ENCODE data around the gene TXNRD1.
A peak's percentile ranks its signal among the peaks of the same experiment; 100 is the strongest.

Gene TXNRD1

DNA sequence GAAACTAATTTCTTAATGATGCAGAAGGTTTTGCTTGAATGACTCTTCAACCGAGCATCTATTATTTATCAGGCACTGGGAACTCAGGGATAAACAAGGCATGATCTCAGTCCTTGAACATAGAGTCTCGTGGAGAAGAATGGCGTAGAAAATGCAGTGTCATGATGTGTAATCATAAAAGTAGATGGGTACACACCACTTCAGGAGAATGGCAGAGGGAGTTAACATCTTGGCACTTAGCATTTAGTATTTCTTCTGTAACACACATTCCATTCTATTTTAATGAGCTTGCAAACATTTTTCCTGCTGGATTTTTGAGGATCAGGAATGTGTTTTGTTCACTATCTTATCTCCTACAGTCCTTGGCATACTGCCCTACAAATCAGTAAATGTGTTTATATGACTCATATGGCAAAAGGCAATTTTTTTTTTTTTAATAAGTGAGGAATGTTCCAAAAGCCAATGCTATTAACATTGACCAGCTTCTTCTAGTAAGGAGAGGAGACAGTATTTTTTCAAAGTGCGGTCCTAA, 3.8 kb downstream of the TXNRD1 start:
- CTCF ChIA-PET: interaction anchor here (0.6 to 1.4 kb wide), 3 partner anchors 16 to 36 kb away, joined by 3 to 4 read pairs (median 4); no protein-coding TSS in a partner anchor
- no peaks in the 10 kb centered on the region for H3K9me3 ChIP-seq (ENCODE audit: control insufficient read depth, insufficient read depth, low read depth, low read length)
- peaks cover 2% of the 10 kb centered on the region for H3K4me1 ChIP-seq (ENCODE audit: control insufficient read depth, insufficient read depth, low read length)
- POLR2A ChIA-PET: interaction anchor here (0.6 to 6.1 kb wide), 6 partner anchors 12 to 82 kb away, joined by 3 to 59 read pairs (median 4); partner anchors contain the start of gene NFYB
- H3K4me3 ChIP-seq (ENCODE audit: low read depth, low read length): no peak overlapping the region; the same call in 1 of the 2 replicates
- H3K27ac ChIP-seq (ENCODE audit: extremely low read depth, low read depth, low read length): peak overlapping the region; percentile 76
- no peaks in the 10 kb centered on the region for H3K36me3 ChIP-seq (ENCODE audit: control insufficient read depth in 2 of 2, insufficient read depth in 1 of 2, low read length in 2 of 2)
- TF ChIP-seq WT1 (tag by site-specific recombination; IDR thresholded peaks at IDR 0.05): peak; percentile 96
- TF ChIP-seq, protein P1, sequence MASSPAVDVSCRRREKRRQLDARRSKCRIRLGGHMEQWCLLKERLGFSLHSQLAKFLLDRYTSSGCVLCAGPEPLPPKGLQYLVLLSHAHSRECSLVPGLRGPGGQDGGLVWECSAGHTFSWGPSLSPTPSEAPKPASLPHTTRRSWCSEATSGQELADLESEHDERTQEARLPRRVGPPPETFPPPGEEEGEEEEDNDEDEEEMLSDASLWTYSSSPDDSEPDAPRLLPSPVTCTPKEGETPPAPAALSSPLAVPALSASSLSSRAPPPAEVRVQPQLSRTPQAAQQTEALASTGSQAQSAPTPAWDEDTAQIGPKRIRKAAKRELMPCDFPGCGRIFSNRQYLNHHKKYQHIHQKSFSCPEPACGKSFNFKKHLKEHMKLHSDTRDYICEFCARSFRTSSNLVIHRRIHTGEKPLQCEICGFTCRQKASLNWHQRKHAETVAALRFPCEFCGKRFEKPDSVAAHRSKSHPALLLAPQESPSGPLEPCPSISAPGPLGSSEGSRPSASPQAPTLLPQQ (tag by site-specific recombination; IDR thresholded peaks at IDR 0.05): peak; percentile 47
- TF ChIP-seq GLIS1 (tag by site-specific recombination; IDR thresholded peaks at IDR 0.05): peak; percentile 12; the same call in 1 of the 2 replicates
- TF ChIP-seq ZNF391 (tag by site-specific recombination; IDR thresholded peaks at IDR 0.05; ENCODE audit: borderline replicate concordance, low read depth): peak; percentile 91
- TF ChIP-seq ZNF394 (tag by site-specific recombination; IDR thresholded peaks at IDR 0.05; ENCODE audit: borderline replicate concordance): 0 out of 2 replicates have a peak, but pooled peaks have one; percentile 32
- no peak for TF ChIP-seq ZNF138 (tag by site-specific recombination; IDR thresholded peaks at IDR 0.05; ENCODE audit: borderline replicate concordance)
- TF ChIP-seq, protein P2, sequence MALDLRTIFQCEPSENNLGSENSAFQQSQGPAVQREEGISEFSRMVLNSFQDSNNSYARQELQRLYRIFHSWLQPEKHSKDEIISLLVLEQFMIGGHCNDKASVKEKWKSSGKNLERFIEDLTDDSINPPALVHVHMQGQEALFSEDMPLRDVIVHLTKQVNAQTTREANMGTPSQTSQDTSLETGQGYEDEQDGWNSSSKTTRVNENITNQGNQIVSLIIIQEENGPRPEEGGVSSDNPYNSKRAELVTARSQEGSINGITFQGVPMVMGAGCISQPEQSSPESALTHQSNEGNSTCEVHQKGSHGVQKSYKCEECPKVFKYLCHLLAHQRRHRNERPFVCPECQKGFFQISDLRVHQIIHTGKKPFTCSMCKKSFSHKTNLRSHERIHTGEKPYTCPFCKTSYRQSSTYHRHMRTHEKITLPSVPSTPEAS (tag by site-specific recombination; IDR thresholded peaks at IDR 0.05): peak; percentile 81
- TF ChIP-seq KLF8 (tag by site-specific recombination; IDR thresholded peaks at IDR 0.05): peak; percentile 89
- TF ChIP-seq, protein P3, sequence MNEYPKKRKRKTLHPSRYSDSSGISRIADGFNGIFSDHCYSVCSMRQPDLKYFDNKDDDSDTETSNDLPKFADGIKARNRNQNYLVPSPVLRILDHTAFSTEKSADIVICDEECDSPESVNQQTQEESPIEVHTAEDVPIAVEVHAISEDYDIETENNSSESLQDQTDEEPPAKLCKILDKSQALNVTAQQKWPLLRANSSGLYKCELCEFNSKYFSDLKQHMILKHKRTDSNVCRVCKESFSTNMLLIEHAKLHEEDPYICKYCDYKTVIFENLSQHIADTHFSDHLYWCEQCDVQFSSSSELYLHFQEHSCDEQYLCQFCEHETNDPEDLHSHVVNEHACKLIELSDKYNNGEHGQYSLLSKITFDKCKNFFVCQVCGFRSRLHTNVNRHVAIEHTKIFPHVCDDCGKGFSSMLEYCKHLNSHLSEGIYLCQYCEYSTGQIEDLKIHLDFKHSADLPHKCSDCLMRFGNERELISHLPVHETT (tag by site-specific recombination; IDR thresholded peaks at IDR 0.05): 0 out of 2 replicates have a peak, but pooled peaks have one; percentile 68
- TF ChIP-seq ZBTB7A (tag by site-specific recombination; IDR thresholded peaks at IDR 0.05; ENCODE audit: low read depth): peak; percentile 71
- TF ChIP-seq OVOL3 (tag by site-specific recombination; IDR thresholded peaks at IDR 0.05): peak; percentile 16; the same call in 1 of the 2 replicates
- TF ChIP-seq, protein P4, sequence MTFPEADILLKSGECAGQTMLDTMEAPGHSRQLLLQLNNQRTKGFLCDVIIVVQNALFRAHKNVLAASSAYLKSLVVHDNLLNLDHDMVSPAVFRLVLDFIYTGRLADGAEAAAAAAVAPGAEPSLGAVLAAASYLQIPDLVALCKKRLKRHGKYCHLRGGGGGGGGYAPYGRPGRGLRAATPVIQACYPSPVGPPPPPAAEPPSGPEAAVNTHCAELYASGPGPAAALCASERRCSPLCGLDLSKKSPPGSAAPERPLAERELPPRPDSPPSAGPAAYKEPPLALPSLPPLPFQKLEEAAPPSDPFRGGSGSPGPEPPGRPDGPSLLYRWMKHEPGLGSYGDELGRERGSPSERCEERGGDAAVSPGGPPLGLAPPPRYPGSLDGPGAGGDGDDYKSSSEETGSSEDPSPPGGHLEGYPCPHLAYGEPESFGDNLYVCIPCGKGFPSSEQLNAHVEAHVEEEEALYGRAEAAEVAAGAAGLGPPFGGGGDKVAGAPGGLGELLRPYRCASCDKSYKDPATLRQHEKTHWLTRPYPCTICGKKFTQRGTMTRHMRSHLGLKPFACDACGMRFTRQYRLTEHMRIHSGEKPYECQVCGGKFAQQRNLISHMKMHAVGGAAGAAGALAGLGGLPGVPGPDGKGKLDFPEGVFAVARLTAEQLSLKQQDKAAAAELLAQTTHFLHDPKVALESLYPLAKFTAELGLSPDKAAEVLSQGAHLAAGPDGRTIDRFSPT (tag by site-specific recombination; IDR thresholded peaks at IDR 0.05): peak; percentile 93
- peak; percentile 16; the same call in 1 of the 2 replicates for TF ChIP-seq ZNF792 (tag by site-specific recombination; IDR thresholded peaks at IDR 0.05)
- peak; percentile 60; the same call in 1 of the 2 replicates for TF ChIP-seq ZNF558 (tag by site-specific recombination; IDR thresholded peaks at IDR 0.05)
- peak; percentile 38; the same call in 1 of the 2 replicates for TF ChIP-seq ZBTB1 (tag by site-specific recombination; IDR thresholded peaks at IDR 0.05)
- peak; percentile 60; the same call in 1 of the 2 replicates for TF ChIP-seq ZSCAN30 (tag by site-specific recombination; IDR thresholded peaks at IDR 0.05)
- TF ChIP-seq SP3 (tag by site-specific recombination; IDR thresholded peaks at IDR 0.05): peak; percentile 57
- TF ChIP-seq ZNF610 (tag by site-specific recombination; IDR thresholded peaks at IDR 0.05; ENCODE audit: borderline replicate concordance): no peak
- TF ChIP-seq GFI1B (tag by site-specific recombination; IDR thresholded peaks at IDR 0.05): peak; percentile 61; the same call in 1 of the 2 replicates
- TF ChIP-seq, protein P5, sequence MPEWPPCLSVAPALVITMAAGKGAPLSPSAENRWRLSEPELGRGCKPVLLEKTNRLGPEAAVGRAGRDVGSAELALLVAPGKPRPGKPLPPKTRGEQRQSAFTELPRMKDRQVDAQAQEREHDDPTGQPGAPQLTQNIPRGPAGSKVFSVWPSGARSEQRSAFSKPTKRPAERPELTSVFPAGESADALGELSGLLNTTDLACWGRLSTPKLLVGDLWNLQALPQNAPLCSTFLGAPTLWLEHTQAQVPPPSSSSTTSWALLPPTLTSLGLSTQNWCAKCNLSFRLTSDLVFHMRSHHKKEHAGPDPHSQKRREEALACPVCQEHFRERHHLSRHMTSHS (tag by site-specific recombination; IDR thresholded peaks at IDR 0.05): no peak
- TF ChIP-seq, protein P6, sequence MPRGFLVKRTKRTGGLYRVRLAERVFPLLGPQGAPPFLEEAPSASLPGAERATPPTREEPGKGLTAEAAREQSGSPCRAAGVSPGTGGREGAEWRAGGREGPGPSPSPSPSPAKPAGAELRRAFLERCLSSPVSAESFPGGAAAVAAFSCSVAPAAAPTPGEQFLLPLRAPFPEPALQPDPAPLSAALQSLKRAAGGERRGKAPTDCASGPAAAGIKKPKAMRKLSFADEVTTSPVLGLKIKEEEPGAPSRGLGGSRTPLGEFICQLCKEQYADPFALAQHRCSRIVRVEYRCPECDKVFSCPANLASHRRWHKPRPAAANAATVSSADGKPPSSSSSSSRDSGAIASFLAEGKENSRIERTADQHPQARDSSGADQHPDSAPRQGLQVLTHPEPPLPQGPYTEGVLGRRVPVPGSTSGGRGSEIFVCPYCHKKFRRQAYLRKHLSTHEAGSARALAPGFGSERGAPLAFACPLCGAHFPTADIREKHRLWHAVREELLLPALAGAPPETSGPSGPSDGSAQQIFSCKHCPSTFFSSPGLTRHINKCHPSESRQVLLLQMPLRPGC (tag by site-specific recombination; IDR thresholded peaks at IDR 0.05): peak; percentile 82
- TF ChIP-seq, protein P7, sequence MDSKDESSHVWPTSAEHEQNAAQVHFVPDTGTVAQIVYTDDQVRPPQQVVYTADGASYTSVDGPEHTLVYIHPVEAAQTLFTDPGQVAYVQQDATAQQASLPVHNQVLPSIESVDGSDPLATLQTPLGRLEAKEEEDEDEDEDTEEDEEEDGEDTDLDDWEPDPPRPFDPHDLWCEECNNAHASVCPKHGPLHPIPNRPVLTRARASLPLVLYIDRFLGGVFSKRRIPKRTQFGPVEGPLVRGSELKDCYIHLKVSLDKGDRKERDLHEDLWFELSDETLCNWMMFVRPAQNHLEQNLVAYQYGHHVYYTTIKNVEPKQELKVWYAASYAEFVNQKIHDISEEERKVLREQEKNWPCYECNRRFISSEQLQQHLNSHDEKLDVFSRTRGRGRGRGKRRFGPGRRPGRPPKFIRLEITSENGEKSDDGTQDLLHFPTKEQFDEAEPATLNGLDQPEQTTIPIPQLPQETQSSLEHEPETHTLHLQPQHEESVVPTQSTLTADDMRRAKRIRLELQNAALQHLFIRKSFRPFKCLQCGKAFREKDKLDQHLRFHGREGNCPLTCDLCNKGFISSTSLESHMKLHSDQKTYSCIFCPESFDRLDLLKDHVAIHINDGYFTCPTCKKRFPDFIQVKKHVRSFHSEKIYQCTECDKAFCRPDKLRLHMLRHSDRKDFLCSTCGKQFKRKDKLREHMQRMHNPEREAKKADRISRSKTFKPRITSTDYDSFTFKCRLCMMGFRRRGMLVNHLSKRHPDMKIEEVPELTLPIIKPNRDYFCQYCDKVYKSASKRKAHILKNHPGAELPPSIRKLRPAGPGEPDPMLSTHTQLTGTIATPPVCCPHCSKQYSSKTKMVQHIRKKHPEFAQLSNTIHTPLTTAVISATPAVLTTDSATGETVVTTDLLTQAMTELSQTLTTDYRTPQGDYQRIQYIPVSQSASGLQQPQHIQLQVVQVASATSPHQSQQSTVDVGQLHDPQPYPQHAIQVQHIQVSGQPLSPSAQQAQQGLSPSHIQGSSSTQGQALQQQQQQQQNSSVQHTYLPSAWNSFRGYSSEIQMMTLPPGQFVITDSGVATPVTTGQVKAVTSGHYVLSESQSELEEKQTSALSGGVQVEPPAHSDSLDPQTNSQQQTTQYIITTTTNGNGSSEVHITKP (tag by site-specific recombination; IDR thresholded peaks at IDR 0.05): peak; percentile 93
- TF ChIP-seq ZNF221 (tag by site-specific recombination; IDR thresholded peaks at IDR 0.05; ENCODE audit: borderline replicate concordance): no peak
- TF ChIP-seq KLF16 (tag by site-specific recombination; IDR thresholded peaks at IDR 0.05): peak; percentile 40; the same call in 1 of the 2 replicates
